ENCODE results near the gene SLC30A4.

DNA sequence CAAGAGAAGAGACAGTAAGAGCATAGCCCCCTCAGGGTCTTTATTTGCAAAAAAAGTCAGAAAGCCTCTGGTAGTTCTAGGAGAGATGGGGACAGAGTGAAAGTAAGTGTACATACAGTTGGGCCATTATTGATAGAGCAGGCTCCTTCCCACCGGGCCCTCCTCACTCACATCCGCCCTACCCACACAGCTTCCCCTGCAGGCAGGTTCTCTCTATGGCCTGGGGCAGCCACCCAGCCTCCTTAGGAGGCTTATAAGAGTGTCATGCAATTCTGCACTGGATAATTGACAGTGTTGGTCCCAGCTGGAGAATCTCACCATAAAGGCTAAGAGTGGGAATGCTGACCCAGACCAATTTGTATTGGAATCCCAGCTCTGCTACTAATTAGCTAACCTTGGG lies 49.5 kb downstream of the SLC30A4 start:
- TF ChIP-seq REST (IDR thresholded peaks at IDR 0.05; ENCODE audit: insufficient read depth in 1 of 2, low read depth in 2 of 2, low read length in 2 of 2) = no peak
- TF ChIP-seq POLR2AphosphoS5 (IDR thresholded peaks at IDR 0.05; ENCODE audit: low read depth, low read length) = no peak
